Measurements from ENCODE around the gene TGFBR3.
A peak's percentile ranks its signal among the peaks of the same experiment; 100 is the strongest.

Gene TGFBR3

GRCh38 chr1:91693557-91693956 lies 192.4 kb downstream of the TGFBR3 start:
- peaks cover 7% of the 10 kb centered on the region; the same call in 1 of the 2 replicates for H3K4me1 ChIP-seq (ENCODE audit: insufficient read depth, low read length)
- no peak overlapping the region for H3K9ac ChIP-seq (ENCODE audit: low read depth, low read length)
- H3K27ac ChIP-seq (ENCODE audit: low read length): no peak overlapping the region

DNA sequence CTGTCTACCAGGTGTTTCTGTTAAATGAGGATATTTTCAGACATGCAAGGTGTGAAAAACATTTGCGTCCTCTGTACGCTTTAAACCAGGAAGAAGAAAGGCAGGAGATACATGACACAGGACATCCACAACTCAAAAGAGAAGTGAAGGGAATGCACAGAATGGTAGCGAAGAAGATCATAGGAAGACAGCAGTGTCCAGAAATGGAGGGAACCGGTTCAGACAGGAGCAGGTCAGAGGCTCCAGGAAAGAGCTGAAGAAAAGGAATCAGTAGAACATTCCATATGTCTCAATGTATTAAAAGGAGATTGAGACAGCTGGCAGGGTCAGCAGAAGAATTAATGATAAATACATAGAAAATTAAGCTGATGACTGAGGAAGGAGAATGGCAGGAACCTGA lies 194.4 kb downstream of the TGFBR3 start:
- no peaks in the 10 kb centered on the region for H3K27me3 ChIP-seq (ENCODE audit: insufficient read depth, low read length)
- H3K9ac ChIP-seq (ENCODE audit: low read depth, low read length): no peak overlapping the region
- H3K9me3 ChIP-seq (ENCODE audit: insufficient read depth, low read depth, low read length): no peaks in the 10 kb centered on the region
- H3K4me3 ChIP-seq (ENCODE audit: low read length): no peak overlapping the region
- no peak overlapping the region for H3K27ac ChIP-seq (ENCODE audit: low read length)
- peaks cover 7% of the 10 kb centered on the region; the same call in 1 of the 2 replicates for H3K4me1 ChIP-seq (ENCODE audit: insufficient read depth, low read length)
- H3K36me3 ChIP-seq (ENCODE audit: insufficient read depth, low read depth, low read length): no peaks in the 10 kb centered on the region

More at GRCh38 chr1:91693557-91693956, 192.4 kb downstream of the TGFBR3 start:
- Histone ChIP-seq H3K4me3 (ENCODE audit: low read length) (no peak overlapping the region), H3K27me3 (ENCODE audit: insufficient read depth, low read length) (no peaks in the 10 kb centered on the region), H3K36me3 (ENCODE audit: insufficient read depth, low read depth, low read length) (no peaks in the 10 kb centered on the region), H3K9me3 (ENCODE audit: insufficient read depth, low read depth, low read length) (no peaks in the 10 kb centered on the region)

DNA sequence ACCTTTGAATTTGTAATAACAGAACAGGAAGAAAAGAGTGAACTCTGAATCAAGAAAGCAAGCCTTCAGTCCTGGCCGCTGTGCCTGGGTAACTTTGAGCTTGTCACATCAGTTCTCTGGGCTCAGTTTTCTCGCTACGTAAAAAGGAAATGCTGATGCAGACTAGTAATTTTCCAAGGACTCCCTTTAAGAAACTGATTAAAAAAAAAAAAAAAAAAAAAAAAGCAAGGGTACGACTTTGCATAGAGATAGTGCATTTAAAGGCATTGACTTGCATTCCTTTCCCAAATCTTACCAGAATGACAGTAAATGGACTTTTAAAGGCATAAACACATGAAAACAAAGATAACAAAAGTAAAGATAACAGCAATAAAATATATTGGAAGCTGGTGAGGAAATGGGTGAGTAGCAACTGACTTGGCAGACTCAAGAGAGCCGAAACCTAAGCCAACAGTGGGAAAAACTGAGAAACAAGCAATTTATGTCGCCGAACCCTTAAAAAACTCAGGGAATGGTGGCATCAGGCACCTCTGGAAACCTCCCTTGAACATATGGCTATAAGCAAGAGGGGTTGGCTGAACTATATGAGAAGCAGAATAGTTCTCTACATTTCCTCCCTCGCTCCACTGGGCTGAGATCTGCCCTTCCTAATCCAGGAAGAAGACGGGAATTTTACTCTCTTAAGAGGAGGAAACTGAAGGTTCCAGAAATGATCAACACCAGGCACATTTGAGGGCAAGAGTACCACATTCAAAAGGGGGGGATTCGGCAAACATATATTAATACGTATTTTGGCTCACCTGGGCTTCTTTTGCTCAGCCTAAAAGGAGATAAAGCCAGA lies 196.1 kb downstream of the TGFBR3 start:
- Histone ChIP-seq H3K9ac (ENCODE audit: low read depth, low read length) (no peak overlapping the region), H3K4me3 (ENCODE audit: low read length) (no peak overlapping the region), H3K27ac (ENCODE audit: low read length) (no peak overlapping the region), H3K4me1 (ENCODE audit: insufficient read depth, low read length) (peaks cover 10% of the 10 kb centered on the region; the same call in 1 of the 2 replicates), H3K9me3 (ENCODE audit: insufficient read depth, low read depth, low read length) (no peaks in the 10 kb centered on the region), H3K27me3 (ENCODE audit: insufficient read depth, low read length) (no peaks in the 10 kb centered on the region), H3K36me3 (ENCODE audit: insufficient read depth, low read depth, low read length) (no peaks in the 10 kb centered on the region)

DNA sequence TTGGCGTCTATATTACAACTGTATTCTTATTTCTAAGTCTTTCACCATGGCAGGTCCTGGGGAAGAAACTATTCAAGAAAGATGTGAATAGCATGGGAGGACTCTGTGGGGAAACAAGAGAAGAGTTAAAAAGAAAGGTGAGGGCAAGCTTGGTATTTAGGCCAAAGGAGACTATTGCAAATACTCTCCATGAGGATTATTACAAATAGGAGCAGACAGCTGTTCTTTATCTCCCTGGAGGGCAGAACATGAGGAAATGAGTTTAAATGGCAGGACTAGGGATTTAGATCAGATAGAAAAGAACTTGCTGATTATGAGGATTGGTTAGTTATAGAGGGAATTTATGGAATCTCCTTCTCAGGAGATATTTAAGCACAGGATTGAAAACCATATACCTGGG lies 198.5 kb downstream of the TGFBR3 start:
- Histone ChIP-seq H3K27me3 (ENCODE audit: insufficient read depth, low read length) (no peaks in the 10 kb centered on the region), H3K4me3 (ENCODE audit: low read length) (no peak overlapping the region), H3K27ac (ENCODE audit: low read length) (no peak overlapping the region), H3K9ac (ENCODE audit: low read depth, low read length) (no peak overlapping the region), H3K36me3 (ENCODE audit: insufficient read depth, low read depth, low read length) (no peaks in the 10 kb centered on the region), H3K9me3 (ENCODE audit: insufficient read depth, low read depth, low read length) (no peaks in the 10 kb centered on the region), H3K4me1 (ENCODE audit: insufficient read depth, low read length) (peaks cover 31% of the 10 kb centered on the region; the same call in 1 of the 2 replicates)

DNA sequence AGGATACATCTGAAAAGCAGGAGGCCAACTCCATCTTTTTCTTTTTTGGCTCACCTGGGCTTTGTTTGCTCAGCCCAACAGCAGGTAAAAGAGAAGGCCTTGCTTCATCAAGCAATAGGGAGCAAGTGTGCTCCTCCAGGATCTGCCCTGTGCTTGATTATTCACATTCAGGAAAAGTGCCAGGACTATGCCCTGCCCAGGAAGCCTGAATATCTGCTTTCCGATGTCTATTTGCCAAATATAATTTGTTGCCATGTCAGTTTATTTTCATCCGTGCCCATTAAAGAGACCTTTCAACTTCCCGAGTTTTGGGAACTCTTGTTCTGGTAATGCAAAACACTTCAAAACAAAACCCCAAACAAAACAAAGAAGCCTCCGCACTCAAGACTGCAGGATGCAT lies 200.0 kb downstream of the TGFBR3 start:
- Histone ChIP-seq H3K27me3 (ENCODE audit: insufficient read depth, low read length) (no peaks in the 10 kb centered on the region), H3K4me1 (ENCODE audit: insufficient read depth, low read length) (peaks cover 38% of the 10 kb centered on the region; the same call in 1 of the 2 replicates), H3K27ac (ENCODE audit: low read length) (no peak overlapping the region), H3K9ac (ENCODE audit: low read depth, low read length) (no peak overlapping the region), H3K9me3 (ENCODE audit: insufficient read depth, low read depth, low read length) (no peaks in the 10 kb centered on the region), H3K36me3 (ENCODE audit: insufficient read depth, low read depth, low read length) (no peaks in the 10 kb centered on the region), H3K4me3 (ENCODE audit: low read length) (no peak overlapping the region)

DNA sequence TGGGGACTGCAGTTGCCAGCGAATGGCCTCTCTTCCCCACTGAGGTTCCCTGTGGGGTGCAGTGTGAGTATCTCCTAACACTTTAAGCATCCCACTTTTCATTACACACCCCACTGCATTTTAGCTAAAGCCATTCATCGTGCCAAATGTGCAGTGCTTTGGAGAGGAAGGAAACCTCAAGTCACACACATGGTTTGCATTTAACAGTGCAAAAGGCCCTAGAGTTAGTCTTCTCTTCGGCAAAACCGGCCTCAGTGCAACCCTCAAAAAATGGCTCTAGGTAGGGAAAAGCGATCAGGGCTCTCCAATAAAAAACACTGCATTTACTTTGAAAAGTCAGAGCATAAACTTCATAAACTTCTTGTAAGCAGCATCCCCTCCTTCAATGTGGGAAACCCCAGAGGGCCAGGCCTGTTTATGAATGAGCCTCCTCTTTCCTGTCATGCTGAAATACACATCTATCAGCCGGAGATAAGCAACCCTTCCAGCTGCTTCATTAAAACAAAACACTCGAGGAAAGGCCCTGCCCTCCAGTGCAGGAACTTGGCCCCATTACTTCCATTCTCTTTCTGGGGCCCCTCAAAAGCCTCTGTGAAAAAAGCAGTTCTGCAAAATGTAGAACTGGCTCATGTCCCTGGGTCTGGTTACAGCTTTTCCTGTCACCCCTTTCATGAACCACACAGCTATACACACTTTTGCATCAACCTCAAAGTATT lies 201.3 kb downstream of the TGFBR3 start:
- H3K9ac ChIP-seq (ENCODE audit: low read depth, low read length): no peak overlapping the region
- no peak overlapping the region for H3K4me3 ChIP-seq (ENCODE audit: low read length)
- no peaks in the 10 kb centered on the region for H3K27me3 ChIP-seq (ENCODE audit: insufficient read depth, low read length)
- no peak overlapping the region for H3K27ac ChIP-seq (ENCODE audit: low read length)
- no peaks in the 10 kb centered on the region for H3K9me3 ChIP-seq (ENCODE audit: insufficient read depth, low read depth, low read length)
- H3K36me3 ChIP-seq (ENCODE audit: insufficient read depth, low read depth, low read length): no peaks in the 10 kb centered on the region
- peaks cover 38% of the 10 kb centered on the region; the same call in 1 of the 2 replicates for H3K4me1 ChIP-seq (ENCODE audit: insufficient read depth, low read length)

DNA sequence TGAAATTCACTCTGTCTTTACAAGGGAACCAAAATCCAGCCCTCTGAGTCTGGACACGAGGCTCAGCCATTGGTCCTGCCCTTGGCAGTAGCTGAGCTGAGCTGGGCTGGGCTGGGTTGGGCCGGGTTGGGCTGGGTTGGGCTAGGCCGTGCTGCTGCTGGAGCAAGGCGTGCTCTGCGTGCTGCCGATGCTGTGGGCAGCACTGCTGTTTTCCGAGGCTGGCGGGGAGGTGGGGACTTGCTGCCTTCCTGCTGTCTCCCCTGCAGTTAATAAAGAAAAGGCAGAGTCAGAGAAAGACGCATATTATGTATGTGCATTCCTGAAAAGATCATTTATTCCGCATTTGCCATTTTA lies 202.4 kb downstream of the TGFBR3 start:
- H3K27ac ChIP-seq (ENCODE audit: low read length): no peak overlapping the region
- H3K4me1 ChIP-seq (ENCODE audit: insufficient read depth, low read length): peaks cover 31% of the 10 kb centered on the region; the same call in 1 of the 2 replicates
- no peaks in the 10 kb centered on the region for H3K36me3 ChIP-seq (ENCODE audit: insufficient read depth, low read depth, low read length)
- no peaks in the 10 kb centered on the region for H3K9me3 ChIP-seq (ENCODE audit: insufficient read depth, low read depth, low read length)
- 0 out of 2 replicates have a peak overlapping the region, but pooled peaks have one; percentile 13 for H3K9ac ChIP-seq (ENCODE audit: low read depth, low read length)
- no peaks in the 10 kb centered on the region for H3K27me3 ChIP-seq (ENCODE audit: insufficient read depth, low read length)
- no peak overlapping the region for H3K4me3 ChIP-seq (ENCODE audit: low read length)

DNA sequence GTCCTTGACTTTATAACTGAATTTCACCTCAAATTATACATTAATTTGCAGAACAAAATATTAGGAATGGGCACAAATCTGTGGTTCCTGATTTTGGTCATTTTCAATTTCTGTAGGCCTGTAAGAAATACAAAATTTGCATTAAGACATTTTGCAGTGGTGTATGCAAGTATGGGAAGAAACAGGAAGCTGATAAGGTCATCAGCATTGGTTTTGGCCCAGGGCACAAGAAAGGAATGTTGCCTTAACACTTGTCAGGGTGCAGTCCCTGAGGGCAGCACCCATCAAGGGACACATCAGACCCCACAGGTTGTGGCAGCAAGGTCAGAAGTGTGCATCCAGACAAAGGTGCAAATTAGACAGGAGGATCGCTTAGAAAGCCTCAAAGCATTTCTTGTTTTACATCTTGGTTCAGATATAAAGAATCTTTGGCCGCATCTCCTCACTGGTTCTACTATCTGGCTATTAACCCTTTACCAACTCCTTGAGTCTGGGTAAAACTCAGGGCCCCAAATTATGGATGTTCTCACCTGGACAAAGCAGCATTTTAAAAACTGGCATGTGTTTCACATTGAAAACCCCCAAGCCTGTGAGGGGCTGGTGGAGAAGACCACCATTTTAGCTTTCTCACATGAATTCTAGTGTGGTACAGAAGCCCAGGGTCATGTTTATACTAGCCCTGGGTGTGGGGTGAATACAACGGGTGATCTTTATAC lies 202.9 kb downstream of the TGFBR3 start:
- Histone ChIP-seq H3K4me1 (ENCODE audit: insufficient read depth, low read length) (peaks cover 31% of the 10 kb centered on the region; the same call in 1 of the 2 replicates), H3K36me3 (ENCODE audit: insufficient read depth, low read depth, low read length) (no peaks in the 10 kb centered on the region), H3K27ac (ENCODE audit: low read length) (no peak overlapping the region), H3K9me3 (ENCODE audit: insufficient read depth, low read depth, low read length) (no peaks in the 10 kb centered on the region), H3K4me3 (ENCODE audit: low read length) (no peak overlapping the region), H3K9ac (ENCODE audit: low read depth, low read length) (no peak overlapping the region), H3K27me3 (ENCODE audit: insufficient read depth, low read length) (no peaks in the 10 kb centered on the region)

DNA sequence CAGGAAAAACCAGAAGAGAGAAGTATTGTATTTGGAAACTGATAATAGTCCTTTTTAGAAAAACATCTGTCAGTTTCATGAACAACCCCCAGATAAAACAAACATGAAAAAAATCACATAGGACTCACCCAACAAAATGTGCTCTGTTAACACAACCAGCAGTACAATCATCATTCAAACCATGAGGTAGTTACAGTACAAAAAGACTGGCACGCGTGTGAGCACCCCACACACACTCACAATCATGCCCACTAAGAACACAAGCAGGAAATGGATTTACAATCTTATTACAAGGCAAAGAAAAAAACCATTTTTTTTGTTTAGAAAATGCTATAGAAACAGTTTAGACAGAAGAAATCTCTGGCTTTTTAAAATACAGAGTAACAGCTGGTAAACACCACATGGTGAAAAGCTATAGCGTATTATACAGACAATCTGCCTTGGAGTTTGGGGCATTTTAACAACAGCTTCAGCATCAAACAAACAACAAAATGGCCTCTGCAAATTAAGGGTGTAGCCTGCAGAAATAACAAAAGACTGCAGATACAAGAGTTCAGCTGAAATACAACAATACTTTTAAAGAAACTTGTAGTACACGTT lies 205.3 kb downstream of the TGFBR3 start:
- Histone ChIP-seq H3K27ac (ENCODE audit: low read length) (no peak overlapping the region), H3K4me3 (ENCODE audit: low read length) (no peak overlapping the region), H3K4me1 (ENCODE audit: insufficient read depth, low read length) (peaks cover 31% of the 10 kb centered on the region; the same call in 1 of the 2 replicates), H3K9ac (ENCODE audit: low read depth, low read length) (no peak overlapping the region), H3K36me3 (ENCODE audit: insufficient read depth, low read depth, low read length) (no peaks in the 10 kb centered on the region), H3K27me3 (ENCODE audit: insufficient read depth, low read length) (no peaks in the 10 kb centered on the region), H3K9me3 (ENCODE audit: insufficient read depth, low read depth, low read length) (no peaks in the 10 kb centered on the region)

DNA sequence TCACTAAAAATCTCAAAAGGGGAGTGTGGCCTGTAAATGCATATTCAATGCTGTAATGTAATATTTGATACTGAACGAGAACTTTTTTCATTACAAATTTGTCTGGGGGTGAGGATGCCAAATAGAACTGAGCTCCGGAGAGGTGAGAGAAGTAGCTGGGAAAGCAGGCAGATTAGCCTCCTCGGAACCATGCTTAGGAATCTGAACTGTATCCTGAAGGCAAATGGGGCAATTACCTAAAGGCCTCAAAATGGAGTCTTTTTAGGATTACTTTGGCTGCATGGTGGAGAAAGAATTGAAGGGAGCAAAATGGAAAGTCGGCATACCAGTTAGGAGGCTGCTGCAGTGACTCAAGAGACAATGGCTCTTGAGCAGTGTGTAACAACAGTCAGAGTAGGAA lies 206.5 kb downstream of the TGFBR3 start:
- Histone ChIP-seq H3K27me3 (ENCODE audit: insufficient read depth, low read length) (no peaks in the 10 kb centered on the region), H3K4me1 (ENCODE audit: insufficient read depth, low read length) (peaks cover 25% of the 10 kb centered on the region; the same call in 1 of the 2 replicates), H3K9ac (ENCODE audit: low read depth, low read length) (no peak overlapping the region), H3K9me3 (ENCODE audit: insufficient read depth, low read depth, low read length) (no peaks in the 10 kb centered on the region), H3K4me3 (ENCODE audit: low read length) (no peak overlapping the region), H3K27ac (ENCODE audit: low read length) (no peak overlapping the region), H3K36me3 (ENCODE audit: insufficient read depth, low read depth, low read length) (no peaks in the 10 kb centered on the region)

GRCh38 chr1:91676030-91676429 lies 209.9 kb downstream of the TGFBR3 start:
- Histone ChIP-seq H3K36me3 (ENCODE audit: insufficient read depth, low read depth, low read length) (no peaks in the 10 kb centered on the region), H3K9me3 (ENCODE audit: insufficient read depth, low read depth, low read length) (no peaks in the 10 kb centered on the region), H3K4me3 (ENCODE audit: low read length) (no peak overlapping the region), H3K4me1 (ENCODE audit: insufficient read depth, low read length) (no peaks in the 10 kb centered on the region), H3K27ac (ENCODE audit: low read length) (no peak overlapping the region), H3K27me3 (ENCODE audit: insufficient read depth, low read length) (no peaks in the 10 kb centered on the region), H3K9ac (ENCODE audit: low read depth, low read length) (no peak overlapping the region)
